Measurements from ENCODE around the gene ABCA8.

DNA sequence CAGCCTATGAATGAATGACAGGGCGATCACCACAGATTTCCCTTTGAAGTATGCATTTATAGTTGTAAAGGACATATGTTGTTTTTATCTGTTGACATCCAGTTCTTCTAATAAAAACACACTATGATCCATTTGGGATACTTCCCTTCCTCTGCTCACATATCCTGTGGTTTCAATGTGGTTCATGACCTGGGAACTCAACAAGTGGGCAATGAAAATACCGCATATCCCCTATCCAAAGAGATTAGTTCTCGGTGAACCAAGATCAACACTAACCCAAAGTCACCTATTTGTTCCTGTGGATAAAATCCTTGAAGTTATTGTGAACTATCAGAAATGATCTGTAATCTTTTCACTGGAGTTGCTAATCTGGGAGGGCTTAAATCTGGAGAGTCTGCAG, 16.0 kb downstream of the ABCA8 start:
- TF ChIP-seq ZNF18 (tag by site-specific recombination; IDR thresholded peaks at IDR 0.05), result no peak
- no peak for TF ChIP-seq ZNF138 (tag by site-specific recombination; IDR thresholded peaks at IDR 0.05; ENCODE audit: borderline replicate concordance)
- no peak for TF ChIP-seq CTCF (tag by site-specific recombination; IDR thresholded peaks at IDR 0.05)
- TF ChIP-seq ZNF146 (tag by site-specific recombination; IDR thresholded peaks at IDR 0.05), result no peak
- TF ChIP-seq ZNF274 (IDR thresholded peaks at IDR 0.05; ENCODE audit: low read length), result no peak
- no peak for TF ChIP-seq ZNF274 (tag by site-specific recombination; IDR thresholded peaks at IDR 0.05; ENCODE audit: borderline replicate concordance)
- no peak for TF ChIP-seq BCL11B (tag by site-specific recombination; IDR thresholded peaks at IDR 0.05; ENCODE audit: low read depth)
- TF ChIP-seq, protein P1, sequence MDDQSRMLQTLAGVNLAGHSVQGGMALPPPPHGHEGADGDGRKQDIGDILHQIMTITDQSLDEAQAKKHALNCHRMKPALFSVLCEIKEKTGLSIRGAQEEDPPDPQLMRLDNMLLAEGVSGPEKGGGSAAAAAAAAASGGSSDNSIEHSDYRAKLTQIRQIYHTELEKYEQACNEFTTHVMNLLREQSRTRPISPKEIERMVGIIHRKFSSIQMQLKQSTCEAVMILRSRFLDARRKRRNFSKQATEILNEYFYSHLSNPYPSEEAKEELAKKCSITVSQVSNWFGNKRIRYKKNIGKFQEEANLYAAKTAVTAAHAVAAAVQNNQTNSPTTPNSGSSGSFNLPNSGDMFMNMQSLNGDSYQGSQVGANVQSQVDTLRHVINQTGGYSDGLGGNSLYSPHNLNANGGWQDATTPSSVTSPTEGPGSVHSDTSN (CRISPR knock-in tag; IDR thresholded peaks at IDR 0.05), result no peak
- no peak for TF ChIP-seq ZSCAN4 (tag by site-specific recombination; IDR thresholded peaks at IDR 0.05)
- TF ChIP-seq ZBTB7A (tag by site-specific recombination; IDR thresholded peaks at IDR 0.05; ENCODE audit: low read depth), result no peak
- TF ChIP-seq ZBTB21 (tag by site-specific recombination; IDR thresholded peaks at IDR 0.05), result no peak
- no peak for TF ChIP-seq TCF7L2 (IDR thresholded peaks at IDR 0.05; ENCODE audit: borderline replicate concordance, low read depth, low read length)

Measured in HEK293 (cell line).